H1 (cell line): ENCODE data around the gene PANX2. TPM values are rescaled to one million over a fixed set of nuclear protein-coding genes. Genes with fewer than 3 reads are reported as not detected.

Experiments used
- RXRA ChIP-seq: IDR thresholded peaks from 2 replicates; pipeline ENCODE4 v1.6.1; 2011; ENCODE audit warnings: low read depth, mild to moderate bottlenecking, low read length, moderate library complexity; ENCODE audit not compliant: insufficient read depth
- SIRT6 ChIP-seq: IDR thresholded peaks from one replicate; pipeline ENCODE4 v1.7.1; 2012; ENCODE audit warnings: low read length, inconsistent platforms
- ZNF274 ChIP-seq: IDR thresholded peaks from 2 replicates; pipeline ENCODE4 v1.7.0; 2012; ENCODE audit warnings: low read length, borderline replicate concordance; ENCODE audit errors: extremely low read depth
- polyA plus RNA-seq, 7 experiments: library from polyadenylated mRNA; depleted of rRNA in 3 of 7; stranded (reverse) in 5 of 7; unstranded in 2 of 7; fragments of >200 nt in 5 of 7; fragments of 200-250 nt in 2 of 7; gene quantifications; 1 replicate in 5 of 7; 2 replicates in 1 of 7; 4 replicates in 1 of 7; pipeline versions ENCODE4 v1.2.1 to v1.2.3, GENCODE V29; 2011 to 2013; ENCODE audit warnings: missing spikeins in 2 of 7, mixed read lengths in 2 of 7
- total RNA-seq: library from RNA; stranded (reverse); fragmentation: NEBNext Ultra II Directional; extraction: Animal tissue kit (Norgen Biotek cat#: 25700); gene quantifications from 2 replicates; pipeline ENCODE4 v1.2.1, GENCODE V29; 2021
- TF ChIP-seq, protein P1 (sequence below): IDR thresholded peaks from 2 replicates; pipeline ENCODE4 v1.6.1; 2011; ENCODE audit warnings: low read depth, mild to moderate bottlenecking, low read length; ENCODE audit not compliant: insufficient read depth

PANX2 gene
- total and polyA plus RNA-seq, 2 of the 8 experiments (the other 6 are each of a cell fraction or from before 2014, with no cell fraction given), result 3.5 to 5.0 TPM

DNA sequence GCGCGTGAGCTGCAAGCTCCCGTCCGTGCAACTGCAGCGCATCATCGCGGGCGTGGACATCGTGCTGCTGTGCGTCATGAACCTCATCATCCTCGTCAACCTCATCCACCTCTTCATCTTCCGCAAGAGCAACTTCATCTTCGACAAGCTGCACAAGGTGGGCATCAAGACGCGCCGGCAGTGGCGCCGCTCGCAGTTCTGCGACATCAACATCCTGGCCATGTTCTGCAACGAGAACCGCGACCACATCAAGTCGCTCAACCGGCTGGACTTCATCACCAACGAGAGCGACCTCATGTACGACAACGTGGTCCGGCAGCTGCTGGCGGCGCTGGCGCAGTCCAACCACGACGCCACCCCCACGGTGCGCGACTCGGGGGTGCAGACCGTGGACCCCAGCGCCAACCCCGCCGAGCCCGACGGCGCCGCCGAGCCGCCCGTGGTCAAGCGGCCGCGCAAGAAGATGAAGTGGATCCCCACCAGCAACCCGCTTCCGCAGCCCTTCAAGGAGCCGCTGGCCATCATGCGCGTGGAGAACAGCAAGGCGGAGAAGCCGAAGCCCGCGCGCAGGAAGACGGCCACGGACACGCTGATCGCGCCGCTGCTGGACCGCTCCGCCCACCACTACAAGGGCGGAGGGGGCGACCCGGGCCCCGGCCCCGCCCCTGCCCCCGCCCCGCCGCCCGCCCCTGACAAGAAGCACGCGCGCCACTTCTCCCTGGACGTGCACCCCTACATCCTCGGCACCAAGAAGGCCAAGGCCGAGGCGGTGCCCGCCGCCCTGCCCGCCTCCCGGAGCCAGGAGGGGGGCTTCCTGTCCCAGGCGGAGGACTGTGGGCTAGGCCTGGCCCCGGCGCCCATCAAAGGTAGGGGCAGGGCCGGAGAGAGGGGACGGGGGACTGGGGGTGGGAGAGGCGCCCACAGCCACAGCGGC lies 7.3 kb downstream of the PANX2 start (continued):
- TF ChIP-seq, protein P1, sequence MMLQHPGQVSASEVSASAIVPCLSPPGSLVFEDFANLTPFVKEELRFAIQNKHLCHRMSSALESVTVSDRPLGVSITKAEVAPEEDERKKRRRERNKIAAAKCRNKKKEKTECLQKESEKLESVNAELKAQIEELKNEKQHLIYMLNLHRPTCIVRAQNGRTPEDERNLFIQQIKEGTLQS, result no peak
- TF ChIP-seq RXRA (no peak), ZNF274 (no peak), SIRT6 (no peak)
